HK-2 (cell line): ENCODE data around the gene PUSL1.
"Not testable (repeated sequence)": the region's sequence is repeated elsewhere in the genome, so short reads cannot be mapped to it uniquely, and the experiment has no call there.

ENCODE experiments used
- DNase-seq: peaks from one replicate; pipeline ENCODE4 v3.0.0-alpha.2; 2018; ENCODE audit not compliant: unreplicated experiment

Gene PUSL1

DNA sequence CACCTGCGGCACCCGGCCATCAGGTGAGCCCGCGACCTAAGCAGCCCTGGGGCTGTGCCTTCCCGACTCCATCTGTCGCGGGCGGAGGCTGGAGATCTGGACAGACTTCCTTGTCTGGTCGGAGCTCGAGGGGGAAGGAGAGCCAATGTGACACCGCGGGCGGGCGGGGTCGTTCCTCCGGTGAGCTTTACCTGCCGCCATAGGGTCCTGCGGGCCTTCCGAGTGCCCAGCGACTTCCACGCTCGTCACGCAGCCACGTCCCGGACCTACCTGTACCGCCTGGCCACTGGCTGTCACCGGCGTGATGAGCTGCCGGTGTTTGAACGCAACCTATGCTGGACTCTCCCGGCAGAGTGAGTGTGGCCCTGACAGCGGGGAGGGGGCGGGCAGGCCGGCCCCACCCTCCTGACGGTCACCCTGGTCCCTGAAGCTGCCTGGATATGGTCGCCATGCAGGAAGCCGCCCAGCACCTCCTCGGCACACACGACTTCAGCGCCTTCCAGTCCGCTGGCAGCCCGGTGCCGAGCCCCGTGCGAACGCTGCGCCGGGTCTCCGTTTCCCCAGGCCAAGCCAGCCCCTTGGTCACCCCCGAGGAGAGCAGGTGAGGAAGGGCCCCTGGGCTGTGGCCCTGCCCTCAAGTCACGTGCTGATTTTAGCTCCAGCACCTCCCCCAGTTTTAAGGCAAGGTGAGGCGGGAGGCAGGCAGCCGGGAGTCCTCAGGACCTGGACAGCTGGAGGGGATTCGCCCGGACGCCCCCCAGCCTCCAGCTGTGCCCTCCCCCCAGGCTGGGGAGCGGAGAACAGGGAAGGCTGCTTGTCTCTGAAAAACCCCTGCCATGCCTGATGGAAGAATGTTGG, 1.1 kb downstream of the PUSL1 start:
- DNase-seq, result no peak

DNA sequence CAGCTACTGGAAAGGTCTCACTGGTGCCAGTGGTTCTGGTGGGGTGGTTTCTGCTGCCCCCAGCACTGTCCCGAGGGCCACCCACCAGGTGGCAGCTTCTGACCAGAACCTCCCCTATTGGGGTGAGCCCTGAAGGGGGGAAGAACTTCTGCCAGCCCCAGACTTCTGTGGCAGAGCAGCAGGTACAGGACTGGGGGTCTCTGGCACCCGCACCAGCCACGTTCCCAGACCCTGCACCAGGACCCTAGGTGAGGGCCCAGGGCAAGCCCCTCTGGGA, 1.6 kb downstream of the PUSL1 start:
- DNase-seq, result no peak

- DNase-seq, result no peak
Observed at GRCh38 chr1:1310476-1311053, 2.2 kb downstream of the PUSL1 start.

- no peak for DNase-seq
Observed at GRCh38 chr1:1311107-1312104, 3.0 kb downstream of the PUSL1 start.

DNA sequence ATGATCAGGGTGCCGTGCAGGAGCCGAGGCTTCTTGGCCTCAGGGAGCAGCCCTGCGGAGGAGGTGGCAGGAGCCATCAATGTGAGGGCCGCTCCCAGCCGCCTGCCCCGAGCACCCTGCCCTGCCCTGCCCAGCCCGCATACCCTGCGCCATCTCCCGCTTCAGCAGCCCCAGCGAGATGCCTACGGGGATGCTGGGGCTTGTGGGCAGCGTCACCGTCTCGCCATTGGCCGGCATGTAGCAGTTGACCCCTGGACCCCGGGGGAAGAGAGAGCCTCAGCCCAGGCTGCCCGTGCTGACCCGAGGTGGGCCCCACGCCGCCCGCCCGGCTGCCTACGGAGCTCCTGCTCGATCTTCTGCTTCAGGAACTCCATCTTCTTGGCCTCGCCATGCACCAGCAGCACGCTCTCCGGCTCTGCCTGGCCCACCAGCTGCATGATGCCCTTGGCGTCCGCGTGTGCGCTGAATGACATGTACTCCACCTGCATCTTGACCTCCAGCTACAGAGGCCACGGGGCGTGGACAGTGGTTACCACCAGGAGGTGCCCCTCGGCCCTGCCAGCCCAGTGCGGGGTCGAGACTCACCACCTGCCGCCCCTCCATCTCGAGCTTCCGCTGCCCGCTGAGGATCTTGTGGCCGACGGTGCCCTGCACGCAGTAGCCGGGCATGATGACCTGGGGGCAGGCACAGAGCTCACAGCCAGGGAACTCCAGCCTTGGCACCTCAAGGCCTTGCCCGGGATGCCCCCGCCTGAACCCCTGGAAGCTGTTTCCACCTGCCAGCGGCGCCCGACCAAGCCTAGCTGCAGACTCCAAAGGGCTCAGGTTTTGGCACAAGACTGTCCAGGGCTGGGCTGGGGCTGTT, 4.3 kb downstream of the PUSL1 start:
- DNase-seq, result no peak

- DNase-seq, result no peak
Observed at GRCh38 chr1:1313500-1314236, 5.3 kb downstream of the PUSL1 start.

DNA sequence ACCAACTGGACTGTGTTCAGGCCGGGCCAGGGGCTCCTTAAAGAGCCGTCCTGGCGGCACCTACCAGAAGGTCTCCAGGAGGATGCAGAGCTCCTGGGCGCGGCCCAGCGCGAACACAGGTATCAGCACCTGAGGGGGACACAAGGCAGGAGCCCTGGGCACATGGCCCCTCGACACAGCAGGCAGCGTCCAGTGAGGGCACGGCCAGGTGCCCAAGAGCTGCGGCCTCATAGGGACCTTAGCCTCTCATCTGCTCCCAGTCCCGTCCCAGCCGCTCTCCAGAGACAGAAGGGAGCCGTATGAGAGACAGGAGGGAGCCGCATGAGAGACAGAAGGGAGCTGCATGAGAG, 5.8 kb downstream of the PUSL1 start:
- DNase-seq, result no peak

- no peak for DNase-seq
Observed at GRCh38 chr1:1314678-1315335, 6.4 kb downstream of the PUSL1 start.

GRCh38 chr1:1315435-1315954, 7.1 kb downstream of the PUSL1 start:
- DNase-seq, result no peak

DNA sequence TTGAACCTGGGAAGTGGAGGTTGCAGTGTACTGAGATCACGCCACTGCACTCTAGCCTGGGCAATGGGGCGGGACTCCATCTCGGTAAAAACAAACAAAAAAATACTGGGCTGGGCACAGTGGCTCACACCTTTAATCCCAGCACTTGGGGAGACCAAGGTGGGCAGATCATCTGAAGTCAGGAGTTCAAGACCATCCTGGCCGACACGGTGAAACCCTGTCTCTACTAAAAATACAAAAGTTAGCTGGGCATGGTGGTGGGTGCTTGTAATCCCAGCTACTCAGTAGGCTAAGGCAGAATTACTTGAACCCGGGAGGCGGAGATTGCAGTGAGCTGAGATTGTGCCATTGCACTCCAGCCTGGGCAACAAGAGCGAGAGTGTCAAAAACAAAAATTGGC, 7.8 kb downstream of the PUSL1 start:
- DNase-seq, result not testable (repeated sequence)

DNA sequence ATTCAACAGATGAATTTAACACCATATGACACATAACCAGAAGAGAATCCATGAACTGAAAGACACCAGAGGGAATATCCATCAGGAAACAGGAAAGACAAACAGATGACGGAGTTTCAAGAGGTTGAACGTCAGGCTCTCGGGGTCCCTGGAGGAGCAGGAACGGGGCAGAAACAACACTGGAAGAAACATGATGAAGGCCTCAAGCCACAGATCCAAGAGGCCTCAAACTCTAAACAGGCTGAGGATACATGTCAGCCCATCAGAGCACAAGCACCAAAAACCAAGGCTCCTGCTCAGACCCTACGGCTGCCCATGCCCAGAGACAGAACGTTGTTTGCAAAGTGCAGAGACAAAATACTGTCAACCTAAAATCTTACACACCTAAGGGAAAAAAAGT, 9.0 kb downstream of the PUSL1 start:
- DNase-seq, result no peak

- DNase-seq, result peak; percentile 75
Observed at GRCh38 chr1:1318131-1318652, 9.8 kb downstream of the PUSL1 start.

GRCh38 chr1:1318777-1319645, 10.6 kb downstream of the PUSL1 start:
- no peak for DNase-seq

- DNase-seq, result no peak
Observed at GRCh38 chr1:1319646-1319941, 11.2 kb downstream of the PUSL1 start.

- DNase-seq, result no peak
Observed at GRCh38 chr1:1320666-1321448, 12.5 kb downstream of the PUSL1 start.

DNA sequence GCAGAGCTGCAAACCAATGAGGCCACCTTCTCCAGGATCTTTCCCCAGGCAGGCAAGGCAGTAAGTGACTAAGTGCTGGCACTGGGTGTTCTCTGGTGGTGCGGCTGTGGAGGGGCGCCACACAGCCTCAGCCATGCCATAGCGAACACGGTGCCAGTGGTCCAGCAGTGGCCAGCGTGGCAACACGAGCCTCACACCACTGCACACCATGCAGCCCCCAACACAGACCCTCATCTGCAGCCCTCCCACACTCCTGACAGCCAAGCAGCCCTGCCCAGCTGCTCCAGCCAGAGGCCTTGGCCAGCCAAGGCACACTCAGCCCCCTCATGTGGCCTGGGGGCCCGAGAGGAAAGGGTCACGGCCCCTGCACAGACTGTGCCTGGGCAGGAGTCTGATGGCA, 13.1 kb downstream of the PUSL1 start:
- DNase-seq, result no peak

- DNase-seq, result no peak
Observed at GRCh38 chr1:1322418-1322817, 14.0 kb downstream of the PUSL1 start.

- DNase-seq, result no peak
Observed at GRCh38 chr1:1322952-1323351, 14.6 kb downstream of the PUSL1 start.
